Stomach (tissue), 9 donors: ENCODE data around the gene PALM3. TPM values are rescaled to one million over a fixed set of nuclear protein-coding genes. Genes with fewer than 3 reads are reported as not detected.

Source experiments
- DNase-seq, 2 donors: peaks; one replicate each; pipeline versions ENCODE4 v3.0.0 to v3.0.0-alpha.2; 2013 to 2019
- H3K27ac ChIP-seq, 5 donors: fragments of 200-600 bp in 4 of 5; sonication (generic) in 4 of 5; one replicate each; pipeline ENCODE4 v1.5.1; 2013 to 2019; ENCODE audit warnings: mild to moderate bottlenecking in 1 of 5, moderate library complexity in 1 of 5
- H3K27me3 ChIP-seq, 3 donors: fragments of 200-600 bp; sonication (generic); one replicate each; pipeline ENCODE4 v1.5.1; 2017 to 2019; ENCODE audit warnings: mixed run types in 1 of 3
- H3K36me3 ChIP-seq, 4 donors: fragments of 200-600 bp; sonication (generic); 1 replicate in 3 of 4; 2 replicates in 1 of 4; pipeline ENCODE4 v1.5.1; 2016 to 2019
- H3K4me1 ChIP-seq, 4 donors: fragments of 200-600 bp; sonication (generic); one replicate each; pipeline ENCODE4 v1.5.1; 2016 to 2019
- H3K4me3 ChIP-seq, 4 donors: fragments of 200-600 bp; sonication (generic) in 3 of 4; one replicate each; pipeline ENCODE4 v1.5.1; 2016 to 2019; ENCODE audit warnings: mild to moderate bottlenecking in 1 of 4
- H3K9me3 ChIP-seq, 4 donors: fragments of 200-600 bp; sonication (generic); one replicate each; pipeline ENCODE4 v1.5.1; 2016 to 2019
- EP300 ChIP-seq: sonication (generic); formaldehyde crosslinking; IDR thresholded peaks from one replicate; pipeline ENCODE4 v1.6.1; 2017; ENCODE audit warnings: antibody characterized with exemption
- POLR2A ChIP-seq, 4 donors: fragments of 450-650 bp; IDR thresholded peaks; one replicate each; pipeline ENCODE4 v1.6.1; 2016; ENCODE audit warnings: antibody characterized with exemption in 4 of 4, control low read depth in 2 of 4, mild to moderate bottlenecking in 1 of 4, moderate library complexity in 1 of 4
- POLR2AphosphoS5 ChIP-seq, 3 donors: sonication (generic); formaldehyde crosslinking; IDR thresholded peaks; one replicate each; pipeline ENCODE4 v1.6.1; 2016; ENCODE audit warnings: antibody characterized with exemption in 3 of 3
- WGBS, 5 donors: extraction: QIAGEN DNeasy Blood & Tissue Kit in 3 of 5; methylation state at CpG; one replicate each; pipeline versions ENCODE4 v1.1.5 to v1.1.7; 2013 to 2018; 5-methylcytosine and 5-hydroxymethylcytosine counted together
- intact Hi-C: fragments of 100-400 bp; cut with DNase I; formaldehyde crosslinking; loops from one replicate; pipeline ENCODE4 v1.15.1; 2023; ENCODE audit warnings: low total_unique reads
- polyA plus RNA-seq, 3 donors: library from polyadenylated mRNA; stranded (reverse); fragments of 200-250 nt; gene quantifications; one replicate each; pipeline ENCODE4 v1.2.3, GENCODE V29; 2013
- total RNA-seq, 5 donors: library from RNA; depleted of rRNA; stranded (reverse); fragments of >200 nt; gene quantifications; one replicate each; pipeline versions ENCODE4 v1.1.0 to v1.2.3, GENCODE V29; 2014 to 2016
- TF ChIP-seq, protein P1 (sequence below), 7 experiments: fragments of 450-650 bp in 4 of 7; fragments of 200-600 bp in 3 of 7; sonication (generic) in 3 of 7; IDR thresholded peaks; one replicate each; pipeline ENCODE4 v1.5.1; 2016 to 2019; ENCODE audit warnings: antibody characterized with exemption in 7 of 7, control low read depth in 2 of 7, mild to moderate bottlenecking in 1 of 7
- donor health status: healthy with polysubstance abuse.
- donor health status: Bipolar disorder and iron deficiency.
- donor health status: healthy.

PALM3 gene
- total and polyA plus RNA-seq, 8 donors, result 4.2 to 141 (median 21.6) TPM

- H3K27me3 ChIP-seq, result no peaks in the 10 kb centered on the region
- intact Hi-C loops, result no loop called here
- H3K4me1 ChIP-seq, result peaks cover 12 to 43% (median 31%) of the 10 kb centered on the region in 4 donors
- peak overlapping the region in 2 of 5 donors; percentile 8 to 95 for H3K27ac ChIP-seq
- H3K9me3 ChIP-seq, result peaks cover 0 to 10% (median 9%) of the 10 kb centered on the region in 4 donors
- TF ChIP-seq, protein P1, sequence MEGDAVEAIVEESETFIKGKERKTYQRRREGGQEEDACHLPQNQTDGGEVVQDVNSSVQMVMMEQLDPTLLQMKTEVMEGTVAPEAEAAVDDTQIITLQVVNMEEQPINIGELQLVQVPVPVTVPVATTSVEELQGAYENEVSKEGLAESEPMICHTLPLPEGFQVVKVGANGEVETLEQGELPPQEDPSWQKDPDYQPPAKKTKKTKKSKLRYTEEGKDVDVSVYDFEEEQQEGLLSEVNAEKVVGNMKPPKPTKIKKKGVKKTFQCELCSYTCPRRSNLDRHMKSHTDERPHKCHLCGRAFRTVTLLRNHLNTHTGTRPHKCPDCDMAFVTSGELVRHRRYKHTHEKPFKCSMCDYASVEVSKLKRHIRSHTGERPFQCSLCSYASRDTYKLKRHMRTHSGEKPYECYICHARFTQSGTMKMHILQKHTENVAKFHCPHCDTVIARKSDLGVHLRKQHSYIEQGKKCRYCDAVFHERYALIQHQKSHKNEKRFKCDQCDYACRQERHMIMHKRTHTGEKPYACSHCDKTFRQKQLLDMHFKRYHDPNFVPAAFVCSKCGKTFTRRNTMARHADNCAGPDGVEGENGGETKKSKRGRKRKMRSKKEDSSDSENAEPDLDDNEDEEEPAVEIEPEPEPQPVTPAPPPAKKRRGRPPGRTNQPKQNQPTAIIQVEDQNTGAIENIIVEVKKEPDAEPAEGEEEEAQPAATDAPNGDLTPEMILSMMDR (IDR thresholded peaks at IDR 0.05), result no peak
- TF ChIP-seq POLR2AphosphoS5 (IDR thresholded peaks at IDR 0.05) (no peak), EP300 (no peak), POLR2A (IDR thresholded peaks at IDR 0.05) (no peak)
- peaks cover 9 to 25% (median 16%) of the 10 kb centered on the region in 4 donors for H3K36me3 ChIP-seq
- no peak for DNase-seq
- peak overlapping the region; percentile 75 to 93 (median 82) for H3K4me3 ChIP-seq
- WGBS, 5 donors, result 86 to 90% (median 89%) methylated on average over 29 to 30 of the region's 30 CpGs
Observed at GRCh38 chr19:14088634-14089411, 26.9 kb upstream of the PALM3 start.

DNA sequence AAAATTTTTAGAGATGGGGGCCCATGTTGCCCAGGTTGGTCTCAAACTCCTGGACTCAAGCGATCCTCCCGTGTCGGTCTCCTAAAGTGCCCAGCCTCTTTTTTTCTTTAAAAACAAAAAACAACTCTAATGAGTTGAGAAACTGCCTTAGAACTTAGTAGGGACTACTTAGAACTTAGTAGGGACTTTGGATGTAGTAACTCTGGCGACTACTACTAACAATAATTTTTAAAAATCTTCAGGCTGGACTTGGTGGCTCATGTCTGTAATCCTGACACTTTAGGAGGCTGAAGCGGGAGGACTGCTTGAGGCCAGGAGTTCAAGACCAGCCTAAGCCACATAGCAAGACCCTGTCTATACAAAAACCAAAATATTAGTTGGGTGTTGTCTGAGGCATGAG lies 24.2 kb upstream of the PALM3 start:
- Histone ChIP-seq H3K27me3 (no peaks in the 10 kb centered on the region), H3K4me3 (no peak overlapping the region), H3K36me3 (peaks cover 9 to 25% (median 16%) of the 10 kb centered on the region in 4 donors), H3K9me3 (no peaks in the 10 kb centered on the region), H3K27ac (no peak overlapping the region), H3K4me1 (peaks cover 17 to 52% (median 38%) of the 10 kb centered on the region in 4 donors)
- no peak for TF ChIP-seq EP300
- TF ChIP-seq POLR2AphosphoS5 (IDR thresholded peaks at IDR 0.05), result no peak
- TF ChIP-seq, protein P1 (IDR thresholded peaks at IDR 0.05), result no peak
- no peak for TF ChIP-seq POLR2A (IDR thresholded peaks at IDR 0.05)
- intact Hi-C loops, result no loop called here
- WGBS, 5 donors, result 71 to 88% (median 81%) methylated on average over 5 of the region's 5 CpGs
- DNase-seq, result no peak

- WGBS, 5 donors, result 36 to 57% (median 45%) methylated on average over 13 to 54 of the region's 54 CpGs
- no peak within 1 kb of the TSS for H3K4me3 ChIP-seq
- DNase-seq, result peak in 1 of 2 donors; percentile 64
- H3K27me3 ChIP-seq, result no peaks in the 10 kb centered on the region
- TF ChIP-seq, protein P1 (IDR thresholded peaks at IDR 0.05), result no peak
- TF ChIP-seq POLR2AphosphoS5 (IDR thresholded peaks at IDR 0.05) (no peak), POLR2A (IDR thresholded peaks at IDR 0.05) (no peak), EP300 (no peak)
- peaks cover 21 to 56% (median 43%) of the 10 kb centered on the region in 4 donors for H3K4me1 ChIP-seq
- H3K36me3 ChIP-seq, result peaks cover 9 to 25% (median 16%) of the 10 kb centered on the region in 4 donors
- intact Hi-C loops, result no loop called here
- H3K9me3 ChIP-seq, result no peaks in the 10 kb centered on the region
- no peak within 1 kb of the TSS for H3K27ac ChIP-seq
Observed at GRCh38 chr19:14085309-14085995, 23.6 kb upstream of the PALM3 start, which contains the start of gene C19orf67. Gene C19orf67 (minus strand): TSS chr19:14085783. CDS start chr19:14085627, 156 bp downstream.

GRCh38 chr19:14082675-14082960 lies 20.7 kb upstream of the PALM3 start:
- H3K4me3 ChIP-seq, result peak overlapping the region in 3 of 4 donors; percentile 60 to 83 (median 82)
- intact Hi-C loops, result no loop called here
- 0 to 63% (median 31%) methylated on average over 1 of the region's 1 CpG for WGBS, 5 donors

More at GRCh38 chr19:14082675-14082960, 20.7 kb upstream of the PALM3 start:
- Histone ChIP-seq H3K27me3 (no peaks in the 10 kb centered on the region), H3K4me1 (peaks cover 21 to 59% (median 40%) of the 10 kb centered on the region in 4 donors), H3K27ac (peak overlapping the region in 4 of 5 donors; percentile 90 to 96 (median 94)), H3K36me3 (peaks cover 0 to 10% (median 2%) of the 10 kb centered on the region in 4 donors), H3K9me3 (no peaks in the 10 kb centered on the region)
- no peak for DNase-seq
- no peak for TF ChIP-seq EP300
- TF ChIP-seq POLR2AphosphoS5 (IDR thresholded peaks at IDR 0.05), result no peak
- no peak for TF ChIP-seq POLR2A (IDR thresholded peaks at IDR 0.05)
- TF ChIP-seq, protein P1 (IDR thresholded peaks at IDR 0.05), result no peak
